Neural cell (in vitro differentiated cells): ENCODE data around the gene ASMTL. TPM values are rescaled to one million over a fixed set of nuclear protein-coding genes. Genes with fewer than 3 reads are reported as not detected.

Experiments
- H2AFZ ChIP-seq: fragments of 200-600, 300-800 bp; sonication (generic), shearing (Covaris generic); 2 replicates; pipeline ENCODE4 v1.6.0; 2014; ENCODE audit warnings: low read depth, mild to moderate bottlenecking, antibody characterized with exemption, low read length, moderate library complexity
- H3F3A ChIP-seq: fragments of 200-600 bp; shearing (Covaris generic); 2 replicates; pipeline ENCODE4 v1.6.1; 2016; ENCODE audit warnings: mild to moderate bottlenecking, moderate library complexity, mixed read lengths, antibody characterized with exemption, low read length; ENCODE audit not compliant: insufficient read depth, poor library complexity, severe bottlenecking
- H3K27ac ChIP-seq: fragments of 200-600, 300-800 bp; sonication (generic), shearing (Covaris generic); 2 replicates; pipeline ENCODE4 v1.5.1; 2014; ENCODE audit warnings: mild to moderate bottlenecking, low read length, moderate library complexity
- H3K27me3 ChIP-seq: fragments of 300-800, 200-600 bp; sonication (generic), shearing (Covaris generic); 2 replicates; pipeline ENCODE4 v1.6.0; 2014; ENCODE audit warnings: mild to moderate bottlenecking, low read depth, low read length, moderate library complexity; ENCODE audit not compliant: insufficient read depth
- H3K36me3 ChIP-seq: fragments of 300-800, 200-600 bp; sonication (generic), shearing (Covaris generic); 2 replicates; pipeline ENCODE4 v1.5.1; 2014; ENCODE audit warnings: mild to moderate bottlenecking, antibody characterized with exemption, low read length, moderate library complexity; ENCODE audit not compliant: insufficient read depth
- H3K4me2 ChIP-seq: fragments of 300-800, 200-600 bp; sonication (generic), shearing (Covaris generic); 2 replicates; pipeline ENCODE4 v1.6.0; 2014; ENCODE audit warnings: mild to moderate bottlenecking, low read length
- H3K4me3 ChIP-seq: fragments of 300-800, 200-600 bp; sonication (generic), shearing (Covaris generic); 2 replicates; pipeline ENCODE4 v1.5.1; 2014; ENCODE audit warnings: mild to moderate bottlenecking, low read length, moderate library complexity
- H3K79me2 ChIP-seq: fragments of 200-600 bp; shearing (Covaris generic); replicated peaks from 2 replicates; pipeline ENCODE4 v1.6.0; 2014; ENCODE audit warnings: mild to moderate bottlenecking, low read length, moderate library complexity; ENCODE audit not compliant: insufficient read depth
- H3K9ac ChIP-seq: fragments of 300-800, 200-600 bp; sonication (generic), shearing (Covaris generic); 2 replicates; pipeline ENCODE4 v1.6.1; 2016; ENCODE audit warnings: mild to moderate bottlenecking, low read length, mixed read lengths
- H3K9me2 ChIP-seq: fragments of 200-600 bp; shearing (Covaris generic); 2 replicates; pipeline ENCODE4 v1.6.1; 2016; ENCODE audit warnings: mild to moderate bottlenecking, low read length, mixed read lengths; ENCODE audit not compliant: insufficient read depth
- H3K9me3 ChIP-seq: fragments of 200-600, 300-800 bp; sonication (generic), shearing (Covaris generic); 2 replicates; pipeline ENCODE4 v1.6.1; 2016; ENCODE audit warnings: mild to moderate bottlenecking, mixed run types, low read length, moderate library complexity, mixed read lengths
- H4K20me1 ChIP-seq: fragments of 200-600 bp; shearing (Covaris generic); 2 replicates; pipeline ENCODE4 v1.6.1; 2016; ENCODE audit warnings: mild to moderate bottlenecking, mixed run types; ENCODE audit not compliant: insufficient read depth
- EP300 ChIP-seq: fragments of 450-650 bp; conservative IDR thresholded peaks from 2 replicates; pipeline ENCODE4 v1.6.1; 2014; ENCODE audit warnings: antibody characterized with exemption, mild to moderate bottlenecking, moderate library complexity; ENCODE audit not compliant: poor library complexity, severe bottlenecking
- EZH2 ChIP-seq: fragments of 200-600, 300-800 bp; shearing (Covaris generic), sonication (generic); IDR thresholded peaks from 2 replicates; pipeline ENCODE4 v1.6.1; 2014; ENCODE audit warnings: antibody characterized with exemption, low read length, borderline replicate concordance, mild to moderate bottlenecking; ENCODE audit not compliant: insufficient read depth, poor library complexity, severe bottlenecking
- MXI1 ChIP-seq: fragments of 450-650 bp; conservative IDR thresholded peaks from 2 replicates; pipeline ENCODE4 v1.6.1; 2014; ENCODE audit warnings: antibody characterized with exemption, mild to moderate bottlenecking; ENCODE audit not compliant: poor library complexity, severe bottlenecking
- POLR2AphosphoS5 ChIP-seq: IDR thresholded peaks from 2 replicates; pipeline ENCODE4 v1.6.1; 2012
- RAD21 ChIP-seq: fragments of 450-650 bp; conservative IDR thresholded peaks from 2 replicates; pipeline ENCODE4 v1.6.1; 2014; ENCODE audit warnings: antibody characterized with exemption, mild to moderate bottlenecking, moderate library complexity
- SMC3 ChIP-seq: fragments of 450-650 bp; conservative IDR thresholded peaks from 2 replicates; pipeline ENCODE4 v1.6.1; 2014; ENCODE audit warnings: antibody characterized with exemption, mild to moderate bottlenecking, moderate library complexity; ENCODE audit not compliant: poor library complexity
- TAF1 ChIP-seq: IDR thresholded peaks from 2 replicates; pipeline ENCODE4 v1.6.1; 2012; ENCODE audit warnings: low read depth
- polyA plus RNA-seq: library from polyadenylated mRNA; depleted of rRNA; stranded (reverse); fragments of >200 nt; gene quantifications from 2 replicates; pipeline ENCODE4 v1.2.3, GENCODE V29; 2014
- TF ChIP-seq, protein P1 (sequence below): IDR thresholded peaks from 2 replicates; pipeline ENCODE4 v1.6.1; 2012; ENCODE audit warnings: borderline replicate concordance
- TF ChIP-seq, protein P2 (sequence below): fragments of 450-650 bp; IDR thresholded peaks from 2 replicates; pipeline ENCODE4 v1.5.1; 2014; ENCODE audit warnings: antibody characterized with exemption, mild to moderate bottlenecking, moderate library complexity; ENCODE audit not compliant: poor library complexity, severe bottlenecking

Gene ASMTL
- polyA plus RNA-seq, 1 donor from 2014 or later = 25.9 TPM

GRCh38 chrX:1424147-1424851 is 28.4 kb downstream of the ASMTL start:
- Histone ChIP-seq H3K9me3 (peaks cover 4% of the 10 kb centered on the region), H3K4me3 (no peak overlapping the region), H2AFZ (no peak overlapping the region), H3K36me3 (peaks cover 17% of the 10 kb centered on the region), H3K4me2 (no peak overlapping the region), H3K27ac (no peak overlapping the region), H3F3A (no peaks in the 10 kb centered on the region), H3K9me2 (no peaks in the 10 kb centered on the region), H3K9ac (no peak overlapping the region), H3K79me2 (no peaks in the 10 kb centered on the region), H3K27me3 (no peaks in the 10 kb centered on the region), H4K20me1 (no peaks in the 10 kb centered on the region)
- TF ChIP-seq, protein P1, sequence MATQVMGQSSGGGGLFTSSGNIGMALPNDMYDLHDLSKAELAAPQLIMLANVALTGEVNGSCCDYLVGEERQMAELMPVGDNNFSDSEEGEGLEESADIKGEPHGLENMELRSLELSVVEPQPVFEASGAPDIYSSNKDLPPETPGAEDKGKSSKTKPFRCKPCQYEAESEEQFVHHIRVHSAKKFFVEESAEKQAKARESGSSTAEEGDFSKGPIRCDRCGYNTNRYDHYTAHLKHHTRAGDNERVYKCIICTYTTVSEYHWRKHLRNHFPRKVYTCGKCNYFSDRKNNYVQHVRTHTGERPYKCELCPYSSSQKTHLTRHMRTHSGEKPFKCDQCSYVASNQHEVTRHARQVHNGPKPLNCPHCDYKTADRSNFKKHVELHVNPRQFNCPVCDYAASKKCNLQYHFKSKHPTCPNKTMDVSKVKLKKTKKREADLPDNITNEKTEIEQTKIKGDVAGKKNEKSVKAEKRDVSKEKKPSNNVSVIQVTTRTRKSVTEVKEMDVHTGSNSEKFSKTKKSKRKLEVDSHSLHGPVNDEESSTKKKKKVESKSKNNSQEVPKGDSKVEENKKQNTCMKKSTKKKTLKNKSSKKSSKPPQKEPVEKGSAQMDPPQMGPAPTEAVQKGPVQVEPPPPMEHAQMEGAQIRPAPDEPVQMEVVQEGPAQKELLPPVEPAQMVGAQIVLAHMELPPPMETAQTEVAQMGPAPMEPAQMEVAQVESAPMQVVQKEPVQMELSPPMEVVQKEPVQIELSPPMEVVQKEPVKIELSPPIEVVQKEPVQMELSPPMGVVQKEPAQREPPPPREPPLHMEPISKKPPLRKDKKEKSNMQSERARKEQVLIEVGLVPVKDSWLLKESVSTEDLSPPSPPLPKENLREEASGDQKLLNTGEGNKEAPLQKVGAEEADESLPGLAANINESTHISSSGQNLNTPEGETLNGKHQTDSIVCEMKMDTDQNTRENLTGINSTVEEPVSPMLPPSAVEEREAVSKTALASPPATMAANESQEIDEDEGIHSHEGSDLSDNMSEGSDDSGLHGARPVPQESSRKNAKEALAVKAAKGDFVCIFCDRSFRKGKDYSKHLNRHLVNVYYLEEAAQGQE = no peak
- TF ChIP-seq EP300 = no peak
- TF ChIP-seq, protein P2, sequence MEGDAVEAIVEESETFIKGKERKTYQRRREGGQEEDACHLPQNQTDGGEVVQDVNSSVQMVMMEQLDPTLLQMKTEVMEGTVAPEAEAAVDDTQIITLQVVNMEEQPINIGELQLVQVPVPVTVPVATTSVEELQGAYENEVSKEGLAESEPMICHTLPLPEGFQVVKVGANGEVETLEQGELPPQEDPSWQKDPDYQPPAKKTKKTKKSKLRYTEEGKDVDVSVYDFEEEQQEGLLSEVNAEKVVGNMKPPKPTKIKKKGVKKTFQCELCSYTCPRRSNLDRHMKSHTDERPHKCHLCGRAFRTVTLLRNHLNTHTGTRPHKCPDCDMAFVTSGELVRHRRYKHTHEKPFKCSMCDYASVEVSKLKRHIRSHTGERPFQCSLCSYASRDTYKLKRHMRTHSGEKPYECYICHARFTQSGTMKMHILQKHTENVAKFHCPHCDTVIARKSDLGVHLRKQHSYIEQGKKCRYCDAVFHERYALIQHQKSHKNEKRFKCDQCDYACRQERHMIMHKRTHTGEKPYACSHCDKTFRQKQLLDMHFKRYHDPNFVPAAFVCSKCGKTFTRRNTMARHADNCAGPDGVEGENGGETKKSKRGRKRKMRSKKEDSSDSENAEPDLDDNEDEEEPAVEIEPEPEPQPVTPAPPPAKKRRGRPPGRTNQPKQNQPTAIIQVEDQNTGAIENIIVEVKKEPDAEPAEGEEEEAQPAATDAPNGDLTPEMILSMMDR = no peak
- TF ChIP-seq EZH2 = no peak
- no peak for TF ChIP-seq TAF1
- TF ChIP-seq POLR2AphosphoS5 = no peak
- no peak for TF ChIP-seq RAD21
- no peak for TF ChIP-seq MXI1
- no peak for TF ChIP-seq SMC3

GRCh38 chrX:1423215-1423614 is 29.5 kb downstream of the ASMTL start:
- no peak overlapping the region for H3K9ac ChIP-seq
- peaks cover 17% of the 10 kb centered on the region for H3K36me3 ChIP-seq
- H3K79me2 ChIP-seq = no peaks in the 10 kb centered on the region
- no peaks in the 10 kb centered on the region for H3F3A ChIP-seq
- TF ChIP-seq EZH2 (no peak), MXI1 (no peak), TAF1 (no peak), POLR2AphosphoS5 (no peak), RAD21 (no peak), SMC3 (no peak), EP300 (no peak)
- TF ChIP-seq, protein P1 = no peak
- TF ChIP-seq, protein P2 = no peak
- no peak overlapping the region for H3K4me3 ChIP-seq
- no peaks in the 10 kb centered on the region for H3K27me3 ChIP-seq
- H3K9me2 ChIP-seq = no peaks in the 10 kb centered on the region
- no peak overlapping the region for H3K27ac ChIP-seq
- H4K20me1 ChIP-seq = no peaks in the 10 kb centered on the region
- no peak overlapping the region for H3K4me2 ChIP-seq
- H3K9me3 ChIP-seq = peaks cover 4% of the 10 kb centered on the region
- H2AFZ ChIP-seq = no peak overlapping the region
